HG03196 (cell line): Measurements from ENCODE around the gene NOP53.
"Not testable (repeated sequence)": the region's sequence is repeated elsewhere in the genome, so short reads cannot be mapped to it uniquely, and the experiment has no call there.

Experiments used
- ATAC-seq: cut with Tn5 transposase; IDR thresholded peaks from one replicate; pipeline ENCODE4 v1.9.1; 2021; ENCODE audit not compliant: unreplicated experiment

NOP53 gene

DNA sequence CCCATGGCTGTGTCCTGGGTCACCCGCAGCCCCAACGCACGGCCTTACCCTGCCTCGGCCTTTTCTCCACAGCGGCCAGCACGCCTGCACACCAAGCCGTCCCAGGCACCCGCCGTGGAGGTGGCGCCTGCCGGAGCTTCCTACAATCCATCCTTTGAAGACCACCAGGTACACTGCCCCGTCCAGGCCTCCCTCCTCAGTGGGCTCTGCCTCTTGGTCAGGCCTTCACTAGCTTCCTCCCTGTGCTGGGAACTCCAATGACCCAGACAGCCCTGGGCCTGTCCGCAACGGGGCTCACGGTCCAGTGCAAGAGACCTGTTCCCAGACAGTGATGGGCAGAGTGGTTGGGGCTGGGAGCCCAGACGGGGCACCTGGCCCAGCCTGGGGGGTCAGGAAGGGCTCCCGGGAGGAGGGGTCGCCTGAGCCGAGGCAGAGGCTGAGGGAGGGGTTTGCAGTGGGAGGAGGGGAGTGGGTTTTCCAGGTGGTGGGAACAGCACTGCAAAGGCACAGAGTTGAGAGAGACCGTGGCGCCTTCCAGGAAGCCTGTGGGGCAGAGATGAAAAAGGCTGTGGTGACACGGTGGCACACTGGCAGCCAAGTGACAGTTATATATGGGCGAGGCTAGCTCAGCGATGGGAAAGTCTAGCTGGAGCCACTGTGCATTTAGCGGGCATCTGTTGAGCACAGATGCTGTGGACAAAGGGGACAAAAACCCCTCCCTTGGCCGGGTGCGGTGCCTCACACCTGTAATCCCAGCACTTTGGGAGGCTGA lies 7.3 kb downstream of the NOP53 start:
- ATAC-seq, result no peak

DNA sequence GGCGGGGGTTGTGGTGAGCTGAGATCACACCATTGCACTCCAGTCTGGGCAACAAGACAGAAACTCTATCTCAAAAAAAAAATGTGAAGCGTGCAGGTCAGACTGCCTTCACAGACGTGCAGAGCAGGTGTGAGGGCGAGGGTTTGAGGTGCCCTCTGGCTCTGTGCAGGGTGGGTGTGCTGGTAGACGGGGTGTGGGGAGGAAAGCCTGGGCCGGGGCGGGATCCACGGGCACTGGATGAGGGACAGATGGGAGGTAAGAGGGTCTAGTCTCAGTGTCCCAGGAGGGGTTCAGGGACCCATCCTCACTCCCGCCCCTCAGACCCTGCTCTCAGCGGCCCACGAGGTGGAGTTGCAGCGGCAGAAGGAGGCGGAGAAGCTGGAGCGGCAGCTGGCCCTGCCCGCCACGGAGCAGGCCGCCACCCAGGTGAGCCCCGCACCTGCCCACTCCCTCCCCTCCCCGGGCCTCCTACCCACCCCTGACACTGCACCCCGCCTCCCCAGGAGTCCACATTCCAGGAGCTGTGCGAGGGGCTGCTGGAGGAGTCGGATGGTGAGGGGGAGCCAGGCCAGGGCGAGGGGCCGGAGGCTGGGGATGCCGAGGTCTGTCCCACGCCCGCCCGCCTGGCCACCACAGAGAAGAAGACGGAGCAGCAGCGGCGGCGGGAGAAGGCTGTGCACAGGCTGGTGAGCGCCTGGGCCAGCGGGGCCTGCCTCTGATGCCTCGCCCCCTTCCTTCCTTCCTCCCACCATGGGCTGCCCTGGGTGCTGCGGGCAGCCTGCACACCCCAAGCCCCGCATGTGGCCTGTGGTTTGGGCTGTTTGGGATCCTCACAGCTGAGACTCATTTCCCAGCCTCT lies 9.1 kb downstream of the NOP53 start:
- no peak for ATAC-seq

DNA sequence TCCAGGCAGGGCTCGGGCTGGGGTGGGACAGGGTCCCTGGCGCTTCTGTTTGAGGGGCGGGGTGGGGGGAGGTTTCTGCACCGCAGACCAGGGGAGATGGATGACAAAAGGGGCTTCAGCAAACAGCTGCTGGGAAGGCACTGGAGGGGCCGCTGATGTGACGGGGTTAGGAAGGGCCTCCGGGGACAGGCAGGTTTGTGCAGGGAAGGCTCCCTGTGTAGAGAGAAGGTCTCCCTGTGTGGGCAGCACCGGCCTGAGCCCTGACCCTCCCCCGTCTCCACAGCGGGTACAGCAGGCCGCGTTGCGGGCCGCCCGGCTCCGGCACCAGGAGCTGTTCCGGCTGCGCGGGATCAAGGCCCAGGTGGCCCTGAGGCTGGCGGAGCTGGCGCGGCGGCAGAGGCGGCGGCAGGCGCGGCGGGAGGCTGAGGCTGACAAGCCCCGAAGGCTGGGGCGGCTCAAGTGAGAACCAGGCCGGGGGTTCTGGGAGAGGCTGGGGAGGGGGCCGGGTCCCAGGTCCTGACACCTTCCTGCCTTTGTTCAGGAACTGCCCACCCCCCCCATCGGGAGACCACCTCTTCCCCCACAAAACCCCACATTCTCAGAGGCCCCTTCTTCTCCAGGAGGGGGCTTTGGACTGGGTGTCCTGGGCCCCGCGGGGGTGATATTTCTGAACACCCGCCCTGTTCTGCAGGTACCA lies 9.9 kb downstream of the NOP53 start:
- ATAC-seq, result no peak

DNA sequence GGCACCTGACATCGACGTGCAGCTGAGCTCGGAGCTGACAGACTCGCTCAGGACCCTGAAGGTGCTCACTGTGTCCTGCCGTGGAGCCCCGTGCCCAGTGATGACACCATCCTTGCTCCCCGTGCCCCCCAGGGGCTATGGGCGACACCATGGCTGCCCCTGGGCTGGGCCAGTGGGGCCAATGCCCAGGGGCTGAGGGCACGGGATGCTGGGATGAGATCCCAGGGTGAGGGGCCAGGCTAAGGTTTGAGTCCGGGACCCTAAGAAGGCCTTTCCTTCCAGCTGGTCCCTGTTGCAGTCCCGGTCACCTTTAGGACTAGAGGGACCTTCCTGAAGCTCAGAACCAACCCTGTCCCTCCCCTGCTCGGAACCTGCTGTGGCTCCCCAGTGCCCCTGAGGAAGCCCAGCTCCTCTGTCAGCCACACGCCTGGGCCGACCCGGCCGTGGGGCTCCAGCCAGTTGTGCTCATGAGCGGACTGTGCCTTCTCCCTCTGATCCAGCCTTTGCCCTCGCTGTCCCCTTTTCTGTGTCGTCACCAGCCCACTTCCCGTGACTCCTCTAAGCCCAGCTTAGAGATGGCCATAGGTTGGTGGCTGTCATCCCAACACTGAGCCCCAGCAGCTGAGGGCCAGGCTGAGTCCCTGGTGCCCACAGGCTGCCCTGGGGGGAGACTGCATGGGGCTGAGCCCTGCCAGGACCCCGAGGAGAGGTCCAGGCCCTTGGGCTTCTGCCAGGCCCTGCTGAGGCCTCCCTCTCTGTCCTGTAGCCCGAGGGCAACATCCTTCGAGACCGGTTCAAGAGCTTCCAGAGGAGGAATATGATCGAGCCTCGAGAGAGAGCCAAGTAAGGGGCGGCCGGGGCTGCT lies 10.6 kb downstream of the NOP53 start:
- ATAC-seq, result no peak

DNA sequence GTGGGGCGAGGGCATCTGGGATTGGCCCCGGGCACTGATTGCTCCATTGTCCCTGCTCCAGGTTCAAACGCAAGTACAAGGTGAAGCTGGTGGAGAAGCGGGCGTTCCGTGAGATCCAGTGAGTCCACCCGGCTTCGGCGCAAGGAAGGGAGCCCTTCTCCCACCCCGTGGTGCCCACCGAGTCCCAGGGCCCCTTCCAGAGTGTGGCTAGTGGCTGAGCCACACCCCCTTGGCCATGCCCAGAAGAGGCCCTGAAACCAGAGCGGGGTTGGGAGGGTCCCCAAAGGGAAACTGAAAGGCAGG lies 11.2 kb downstream of the NOP53 start:
- ATAC-seq, result no peak

DNA sequence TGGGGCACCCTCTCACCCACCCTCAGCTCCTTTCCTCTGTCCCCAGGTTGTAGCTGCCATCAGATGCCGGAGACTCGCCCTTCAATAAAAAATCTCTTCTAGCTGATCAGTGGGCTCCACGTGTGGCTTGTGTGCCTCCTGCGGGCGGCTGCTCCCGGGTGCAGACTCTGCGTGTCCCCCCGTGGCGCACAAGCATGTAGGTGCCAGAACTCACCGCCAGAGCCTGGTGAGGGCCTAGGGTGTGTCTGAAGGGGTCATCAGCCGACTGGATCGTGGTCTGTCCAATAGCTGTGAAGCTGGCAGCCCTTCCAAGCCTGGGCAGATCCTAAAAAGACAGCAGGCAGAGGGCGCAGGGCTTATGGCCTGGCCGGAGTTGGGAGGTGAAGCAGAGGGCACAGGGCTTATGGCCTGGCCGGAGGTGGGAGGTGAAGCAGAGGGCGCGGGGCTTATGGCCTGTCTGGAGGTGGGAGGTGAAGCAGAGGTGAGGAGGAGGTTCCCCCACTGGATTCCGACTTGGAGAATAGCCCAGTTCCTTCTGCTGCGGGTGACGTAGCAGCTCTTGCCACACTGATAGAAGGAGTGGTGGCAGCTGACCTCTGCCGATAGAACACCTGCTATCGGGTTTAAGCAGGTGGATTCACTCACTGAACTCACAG lies 11.7 kb downstream of the NOP53 start:
- ATAC-seq, result no peak

DNA sequence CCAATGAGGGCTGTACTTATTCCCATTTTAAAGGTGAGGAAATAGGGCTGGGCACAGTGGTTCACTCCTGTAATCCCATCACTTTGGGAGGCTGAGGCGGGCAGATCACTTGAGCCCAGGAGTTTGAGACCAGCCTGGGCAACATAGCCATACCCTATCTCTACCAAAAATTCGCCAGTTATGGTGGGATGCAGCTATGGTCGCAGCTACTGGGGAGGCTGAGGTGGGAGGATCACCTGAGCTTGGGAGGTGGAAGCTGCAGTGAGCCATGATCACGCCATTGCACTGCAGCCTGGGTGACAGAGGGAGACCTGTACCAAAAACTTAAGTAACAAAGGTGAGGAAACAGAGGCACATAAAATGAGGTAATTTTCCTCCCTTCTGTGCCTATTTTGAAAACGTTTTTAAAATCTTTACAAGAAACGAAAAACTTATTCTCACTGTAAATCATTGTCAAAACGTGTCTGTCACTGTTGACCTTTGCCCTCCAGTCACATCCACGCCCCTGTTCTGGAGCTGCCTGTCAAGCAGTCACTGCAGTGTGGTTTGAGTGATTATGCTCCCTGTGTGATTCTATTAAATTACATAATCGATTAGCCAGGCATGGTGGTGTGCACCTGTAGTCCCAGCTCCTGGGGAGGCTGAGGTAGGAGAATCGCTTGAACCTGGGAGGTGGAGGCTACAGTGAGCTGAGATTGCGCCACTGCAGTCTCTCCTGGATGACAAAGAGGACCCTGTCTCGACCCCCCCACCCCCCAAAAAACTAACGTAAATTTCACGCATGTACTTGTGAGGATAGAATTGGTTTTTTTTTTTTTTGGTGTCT lies 12.5 kb downstream of the NOP53 start:
- no peak for ATAC-seq

DNA sequence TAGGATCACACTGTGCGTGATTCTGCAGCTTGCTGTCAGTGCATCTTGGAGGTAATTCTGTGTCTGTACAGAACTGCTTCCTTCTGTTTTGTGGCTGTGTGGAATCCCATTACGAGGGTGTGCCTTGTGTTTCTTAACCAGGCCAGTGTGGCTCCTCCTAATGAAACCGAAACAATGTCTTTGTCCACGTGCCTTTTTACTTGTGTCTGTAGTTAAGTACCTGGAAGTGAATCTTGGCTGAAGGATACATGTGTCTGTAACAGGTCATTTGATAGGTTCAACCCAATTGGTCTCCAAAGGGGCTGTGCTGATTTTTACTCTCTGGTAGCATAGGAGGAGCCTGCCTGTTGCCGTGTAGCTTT lies 13.1 kb downstream of the NOP53 start:
- ATAC-seq, result no peak

DNA sequence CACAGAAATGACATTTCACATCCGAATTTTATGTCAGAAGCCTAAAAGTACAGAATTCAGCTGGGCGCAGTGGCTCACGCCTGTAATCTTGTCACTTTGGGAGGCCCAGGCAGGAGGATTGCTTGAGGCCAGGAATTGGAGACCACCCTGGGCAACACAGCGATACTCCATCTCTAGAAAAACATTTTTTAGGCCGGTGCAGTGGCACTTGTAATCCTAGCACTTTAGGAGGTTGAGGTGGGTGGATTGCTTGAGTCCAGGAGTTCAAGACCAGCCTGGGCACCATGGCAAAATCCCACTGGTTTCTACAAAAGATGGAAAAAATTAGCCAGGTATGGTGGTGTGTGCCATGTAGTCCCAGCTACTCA lies 15.3 kb downstream of the NOP53 start:
- no peak for ATAC-seq

DNA sequence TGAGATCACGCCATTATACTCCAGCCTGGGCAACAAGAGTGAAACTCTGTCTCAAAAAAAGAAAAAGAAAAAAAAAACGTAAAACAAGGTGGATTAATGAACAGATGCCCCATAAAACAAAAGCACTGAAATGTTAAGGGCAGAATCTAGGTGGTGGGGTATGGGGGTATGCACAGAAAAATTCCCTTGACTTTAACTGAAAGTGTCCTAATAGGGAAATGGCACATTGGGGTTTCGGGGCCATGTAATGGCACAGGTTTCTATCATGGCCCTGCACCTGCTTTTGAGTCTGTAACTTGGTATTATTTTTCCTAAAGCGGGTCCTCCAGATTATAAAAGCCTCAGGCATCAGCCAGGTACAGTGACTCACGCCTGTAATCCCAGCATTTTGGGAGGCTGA lies 16.2 kb downstream of the NOP53 start:
- ATAC-seq, result no peak

DNA sequence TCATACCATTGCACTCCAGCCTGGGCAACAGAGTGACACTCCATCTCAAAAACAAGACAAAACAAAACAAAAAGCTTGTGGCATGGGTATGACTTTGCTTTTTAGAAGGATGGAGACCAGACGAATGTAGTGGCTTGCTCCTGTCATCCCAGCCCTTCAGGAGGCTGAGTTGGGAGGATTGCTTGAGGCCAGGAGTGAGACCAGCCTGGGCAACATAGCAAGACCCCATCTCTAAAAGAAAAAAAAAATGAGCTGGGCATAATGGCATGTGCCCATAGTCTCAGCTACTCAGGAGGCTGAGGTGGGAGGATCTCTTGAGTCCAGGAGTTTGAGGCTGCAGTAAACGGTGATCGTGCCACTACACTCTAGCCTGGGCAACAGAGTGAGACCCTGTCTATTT lies 16.8 kb downstream of the NOP53 start:
- no peak for ATAC-seq

DNA sequence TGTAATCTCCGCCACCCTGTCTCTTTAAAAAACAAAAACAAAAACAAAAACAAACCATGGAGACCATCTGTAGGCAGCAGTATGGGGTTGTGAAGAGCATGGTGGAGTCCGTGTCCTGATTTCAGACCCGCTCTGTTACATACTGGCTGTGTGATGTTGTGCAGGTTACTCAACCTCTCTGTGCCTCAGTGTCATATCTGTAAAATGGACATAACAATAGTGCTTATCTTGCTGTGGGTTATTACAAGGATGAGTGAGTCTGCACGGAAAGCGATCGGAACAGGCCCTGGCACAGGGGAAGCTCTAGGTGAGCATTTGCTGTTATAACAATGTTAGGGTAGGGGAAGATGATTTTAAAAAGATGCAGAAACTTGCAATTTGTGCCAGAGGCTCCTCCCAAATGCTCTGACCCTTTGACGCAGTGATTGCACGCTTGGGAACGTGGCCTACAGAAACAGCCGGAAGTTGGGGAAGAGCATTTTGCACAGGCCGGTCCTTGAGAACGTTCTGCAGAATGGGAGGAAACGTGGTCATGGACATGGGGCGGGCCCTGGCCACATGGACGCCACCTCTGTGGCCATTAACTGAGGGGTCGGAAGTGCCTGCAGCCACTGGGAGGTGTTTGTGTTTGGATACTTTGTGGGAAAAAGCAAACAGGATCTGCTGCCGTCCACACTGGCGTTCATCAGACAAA lies 17.4 kb downstream of the NOP53 start:
- ATAC-seq, result no peak

DNA sequence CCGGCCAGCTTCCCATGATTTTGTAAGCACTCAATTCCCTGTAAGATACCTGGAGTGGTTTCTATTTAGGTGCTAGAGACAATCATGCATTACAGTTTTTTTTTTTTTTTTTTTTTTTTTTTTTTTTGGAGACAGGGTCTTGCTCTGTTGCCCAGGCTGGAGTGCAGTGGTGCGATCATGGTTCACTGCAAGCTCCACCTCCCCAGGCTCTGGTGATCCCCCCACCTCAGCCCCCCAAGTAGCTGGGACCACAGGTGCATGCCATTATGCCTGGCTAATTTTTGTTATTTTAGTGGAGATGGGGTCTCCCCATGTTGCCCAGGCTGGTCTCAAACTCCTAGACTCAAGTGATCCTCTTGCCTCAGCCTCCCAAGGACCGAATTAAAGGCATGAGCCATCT lies 19.4 kb downstream of the NOP53 start:
- ATAC-seq, result not testable (repeated sequence)

DNA sequence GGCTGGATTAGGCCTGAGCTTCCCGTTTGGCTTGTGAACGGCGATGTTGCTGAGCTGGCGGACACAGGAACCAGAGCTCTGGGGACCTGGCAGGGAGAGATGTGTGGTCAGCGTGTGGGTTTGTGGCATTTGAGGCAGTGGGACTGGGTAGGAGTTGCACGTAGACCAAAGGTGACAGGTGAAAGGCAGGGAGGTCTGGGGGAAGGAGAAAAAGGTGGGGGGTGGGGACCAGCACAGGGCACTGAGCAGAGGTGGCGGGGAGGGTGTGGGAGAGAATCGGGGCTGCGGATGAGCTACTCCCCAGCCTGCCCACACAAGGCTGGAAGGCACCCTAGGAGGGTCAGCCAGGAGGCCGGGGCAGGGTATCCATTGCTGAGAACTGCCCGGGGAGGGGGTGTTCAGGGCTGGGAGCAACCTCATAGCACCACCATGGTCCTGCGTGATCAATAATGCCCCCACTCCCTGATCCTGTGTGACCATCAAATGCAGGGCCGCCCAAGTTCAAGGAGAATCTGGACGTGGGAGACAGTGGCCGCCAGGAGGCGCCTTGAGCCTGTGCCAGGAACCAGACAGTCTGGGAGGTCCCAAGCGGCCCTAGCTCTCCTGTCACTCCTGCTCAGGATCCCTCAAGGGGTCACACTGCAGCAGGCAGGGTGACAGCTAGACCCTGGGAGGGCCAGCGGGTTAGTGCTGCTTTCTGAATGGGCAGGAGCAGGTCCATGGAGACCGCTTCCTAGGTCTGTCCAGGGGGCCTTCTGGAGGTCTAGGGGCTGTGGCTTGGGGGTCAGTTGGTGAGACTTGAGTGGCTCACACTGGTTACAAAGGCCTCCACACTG lies 20.4 kb downstream of the NOP53 start:
- ATAC-seq, result no peak

DNA sequence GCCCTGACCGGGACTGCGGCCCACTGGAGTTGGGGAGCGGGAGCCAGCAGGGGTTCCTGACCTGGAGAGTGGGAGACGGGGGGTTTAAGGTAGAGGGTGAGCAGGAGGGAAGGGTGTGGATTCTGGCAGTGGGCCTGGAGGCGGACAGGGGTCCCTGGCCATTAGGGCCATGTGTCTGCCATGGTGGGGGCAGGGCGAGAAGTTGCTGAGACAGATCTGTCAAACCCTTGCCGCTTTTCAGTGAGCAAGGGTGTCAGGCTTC lies 20.9 kb downstream of the NOP53 start:
- no peak for ATAC-seq

DNA sequence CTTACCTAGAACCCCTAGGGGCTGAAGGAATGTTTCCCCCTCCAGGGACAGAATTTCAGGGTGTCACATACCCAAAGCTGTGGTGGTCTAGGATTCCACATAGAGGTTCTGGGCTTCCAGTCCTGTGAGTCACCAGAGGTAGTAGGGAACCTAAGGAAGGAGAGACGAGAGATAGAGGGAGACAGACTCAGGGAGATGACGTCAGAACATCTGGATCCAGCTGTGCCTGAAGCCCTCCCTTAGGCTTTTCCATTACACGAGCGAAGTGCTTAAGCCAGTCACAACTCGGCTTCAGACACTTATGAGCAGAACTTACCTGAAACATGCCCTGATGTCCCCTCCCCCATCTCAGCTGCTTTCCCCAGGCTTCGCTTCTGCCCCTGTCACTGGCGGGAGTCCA lies 21.3 kb downstream of the NOP53 start:
- no peak for ATAC-seq

DNA sequence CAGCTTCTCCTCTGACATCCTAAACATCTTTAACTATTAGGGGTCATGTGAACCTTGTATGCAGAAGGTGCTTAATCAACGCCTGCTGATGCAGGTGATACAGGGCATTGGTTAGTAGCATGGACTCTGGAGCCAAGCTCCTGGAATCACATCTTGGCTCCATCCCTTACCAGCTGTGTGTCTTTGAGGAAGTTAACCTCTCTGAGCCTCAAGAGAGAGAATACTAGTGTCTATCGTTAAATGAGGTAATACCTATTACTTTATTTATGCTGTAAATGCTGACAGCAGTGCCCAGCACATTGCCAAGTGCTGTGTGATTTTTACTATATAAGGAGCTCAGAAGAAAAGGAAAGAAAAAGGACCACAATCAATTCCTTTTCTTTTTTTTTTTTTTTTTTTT lies 22.0 kb downstream of the NOP53 start:
- no peak for ATAC-seq

DNA sequence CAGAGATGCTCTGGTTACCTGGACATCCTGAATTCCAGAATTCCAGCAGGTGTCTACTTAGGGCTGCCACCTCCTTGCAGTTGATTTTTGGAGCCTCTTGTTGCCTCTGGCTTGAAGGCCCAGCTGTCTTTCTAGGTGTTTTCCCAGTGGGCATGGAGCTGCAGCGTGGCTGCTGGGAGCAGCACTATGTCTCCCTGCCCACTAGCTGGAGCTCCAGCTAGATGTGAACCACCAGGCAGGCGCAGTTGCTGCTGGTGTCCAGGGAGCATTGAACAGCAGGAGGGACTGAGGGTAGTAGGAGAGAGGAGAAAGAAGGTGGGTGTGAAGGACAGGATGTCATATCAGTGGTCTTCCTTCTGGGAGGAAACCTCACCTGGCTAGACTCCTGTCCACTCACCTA lies 23.3 kb downstream of the NOP53 start:
- no peak for ATAC-seq

DNA sequence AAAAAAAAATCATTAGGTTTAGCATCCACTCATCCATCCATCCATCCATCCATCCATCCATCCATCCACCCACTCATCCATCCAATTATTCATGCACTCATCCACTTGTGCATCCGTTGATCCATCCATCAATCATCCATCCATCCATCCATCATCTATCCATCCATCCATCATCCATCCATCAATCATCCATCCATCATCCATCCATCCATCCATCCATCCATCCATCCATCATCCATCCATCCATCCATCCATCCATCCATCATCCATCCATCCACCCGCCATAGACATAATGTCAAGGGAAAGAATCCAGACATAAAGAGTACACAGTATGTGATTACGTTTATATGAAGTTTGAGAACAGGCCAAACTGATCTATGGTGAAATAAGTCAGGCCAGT lies 24.2 kb downstream of the NOP53 start:
- no peak for ATAC-seq
